HG03064 (cell line): ENCODE results near the gene ZNRF3.

Experiments
- ATAC-seq: cut with Tn5 transposase; IDR thresholded peaks from one replicate; pipeline ENCODE4 v1.9.1; 2021; ENCODE audit warnings: low read depth; ENCODE audit not compliant: unreplicated experiment

The ZNRF3 gene

DNA sequence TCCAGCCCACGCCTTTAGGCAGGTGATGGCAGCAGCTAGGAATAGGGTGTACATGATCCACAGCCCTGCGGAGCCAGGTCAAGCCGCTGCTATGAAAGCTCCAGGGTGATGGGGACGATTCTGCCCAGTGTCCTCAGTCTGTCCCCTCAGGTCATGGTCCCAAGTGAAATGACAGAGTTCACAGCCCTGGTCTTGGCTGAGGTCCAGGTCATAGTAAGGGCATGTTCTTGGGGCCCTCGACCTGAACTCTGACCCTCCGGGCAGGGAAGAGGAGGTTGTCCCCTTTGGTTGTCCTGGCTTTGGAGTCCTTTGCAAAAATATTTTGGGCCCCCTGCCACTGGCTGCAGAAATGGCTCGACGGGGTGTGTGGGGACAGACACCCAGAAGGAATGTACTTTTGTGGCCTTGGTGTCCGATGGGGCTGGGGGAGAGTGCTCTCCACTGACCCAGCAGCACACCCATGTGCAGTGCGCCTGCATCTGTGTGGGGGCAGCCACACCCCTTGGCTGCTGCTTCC, 170.9 kb downstream of the ZNRF3 start:
- ATAC-seq: no peak

DNA sequence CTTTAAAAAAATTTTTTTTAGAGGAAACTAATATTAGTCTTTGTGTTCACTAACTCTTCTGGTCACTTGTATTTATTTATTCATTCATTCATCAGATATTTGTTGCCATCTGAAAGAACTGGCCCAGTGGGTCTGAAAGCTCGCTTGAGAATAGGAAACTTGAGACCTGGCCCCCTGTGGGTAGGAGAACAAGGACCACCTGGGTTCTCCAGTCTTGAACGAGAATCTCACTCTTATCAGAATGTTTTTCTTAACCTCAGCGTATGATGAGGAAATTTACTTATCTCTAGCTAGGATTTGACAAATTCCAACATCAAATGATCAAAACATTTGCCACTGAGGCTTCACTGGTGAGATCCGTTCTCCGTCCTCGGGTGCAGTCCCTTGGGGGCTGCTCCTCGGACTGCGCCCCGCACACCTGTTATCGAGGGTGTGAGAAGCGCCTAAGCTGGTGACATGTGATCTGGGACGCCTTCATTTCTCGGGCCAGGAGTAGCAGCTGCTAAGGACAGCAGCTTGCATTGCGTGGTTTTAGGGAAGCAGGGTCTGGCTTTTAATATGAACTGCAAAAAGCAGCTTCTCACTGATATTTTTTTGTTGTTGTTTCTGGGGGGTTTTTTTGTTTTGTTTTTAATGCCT, 171.9 kb downstream of the ZNRF3 start:
- no peak for ATAC-seq

DNA sequence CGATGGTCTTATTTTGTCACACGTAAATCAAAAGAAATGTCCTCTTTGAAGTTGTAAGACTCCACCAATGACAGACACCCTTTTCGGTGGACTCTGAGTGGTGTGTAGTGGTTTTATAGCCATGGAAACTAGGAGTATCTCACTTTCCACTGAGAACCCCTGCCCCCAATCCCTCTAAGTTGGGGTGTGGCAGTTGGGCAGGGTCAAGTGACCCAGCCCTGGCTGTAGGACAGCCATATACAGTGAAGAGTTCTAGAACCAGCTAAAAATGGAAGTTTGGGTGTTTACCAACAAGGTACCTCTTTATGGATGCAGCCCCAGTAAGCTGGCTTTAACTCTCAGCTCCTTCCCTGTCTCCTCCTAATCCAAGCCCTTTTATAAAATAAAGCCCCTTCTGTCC, 173.1 kb downstream of the ZNRF3 start:
- ATAC-seq: no peak

DNA sequence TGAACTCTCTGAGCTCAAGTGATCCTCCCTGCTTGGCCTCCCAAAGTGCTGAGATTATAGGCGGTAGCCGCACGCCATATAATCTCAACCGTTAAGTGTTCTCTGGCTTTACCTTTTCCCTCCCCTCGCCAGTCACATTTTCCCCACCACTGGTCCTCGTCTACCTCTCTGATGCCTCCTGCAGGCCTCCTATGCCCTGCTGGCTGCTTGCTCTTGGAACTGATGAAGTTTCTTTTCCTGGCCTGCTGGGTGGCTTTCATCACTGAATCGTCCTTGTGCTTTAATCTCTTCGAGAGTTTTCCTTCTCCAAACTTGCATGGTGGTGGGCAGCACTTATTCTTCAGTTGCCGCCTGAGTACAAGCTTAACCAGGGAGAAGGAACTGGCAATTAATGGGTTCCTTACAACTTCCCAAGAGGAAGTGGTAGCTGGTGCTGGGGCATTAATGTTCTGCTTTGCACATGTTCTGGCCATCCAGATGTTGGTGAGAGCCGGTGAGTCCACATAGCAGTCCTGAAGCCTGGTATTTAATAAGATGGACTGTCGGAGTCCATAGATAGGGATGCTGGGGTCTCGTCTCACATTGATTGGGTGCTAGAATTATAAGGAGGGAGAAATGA, 177.0 kb downstream of the ZNRF3 start:
- no peak for ATAC-seq

DNA sequence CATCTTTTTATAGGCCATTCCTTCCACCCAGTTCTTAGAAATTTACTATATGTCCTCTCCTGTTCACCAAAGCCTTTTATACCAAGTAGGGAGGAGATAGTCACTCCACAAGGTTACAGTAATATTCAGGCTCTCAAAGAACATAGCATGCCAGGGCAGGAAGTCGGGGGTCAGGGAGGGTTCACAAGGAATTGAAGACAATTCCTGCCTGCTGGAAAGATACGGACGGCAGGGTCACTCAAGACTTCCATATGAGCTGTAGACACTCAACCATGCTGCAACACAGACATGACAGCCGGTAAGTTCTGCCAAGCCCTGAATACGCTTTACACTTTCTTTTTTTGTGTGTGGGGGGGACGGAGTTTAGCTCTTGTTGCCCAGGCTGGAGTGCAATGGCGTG, 177.6 kb downstream of the ZNRF3 start:
- no peak for ATAC-seq

DNA sequence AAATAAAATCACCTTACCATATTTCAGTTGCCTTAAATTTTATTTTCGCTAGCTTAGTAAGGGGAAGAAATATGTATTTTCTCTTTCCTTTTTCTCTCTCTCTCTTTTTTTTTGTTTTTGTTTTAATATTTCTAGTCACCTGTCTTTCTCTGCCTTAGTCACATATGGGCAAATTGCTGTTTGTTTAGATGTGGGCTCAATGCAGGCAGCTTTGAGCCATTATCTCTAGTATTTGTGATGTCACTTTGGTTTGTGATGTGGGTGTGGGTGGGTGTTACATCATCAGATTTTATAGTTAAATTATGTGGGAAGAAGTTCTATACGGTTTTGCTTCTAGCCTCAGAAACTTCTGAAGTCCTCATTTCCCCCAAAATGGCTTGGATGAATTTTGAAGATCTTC, 178.4 kb downstream of the ZNRF3 start, which contains the start of gene C22orf31:
Gene C22orf31, minus strand, starts transcription at position 59 of the 400 bp plus-strand sequence. Its CDS starts 39 bp downstream, at position 20.
- no peak for ATAC-seq

DNA sequence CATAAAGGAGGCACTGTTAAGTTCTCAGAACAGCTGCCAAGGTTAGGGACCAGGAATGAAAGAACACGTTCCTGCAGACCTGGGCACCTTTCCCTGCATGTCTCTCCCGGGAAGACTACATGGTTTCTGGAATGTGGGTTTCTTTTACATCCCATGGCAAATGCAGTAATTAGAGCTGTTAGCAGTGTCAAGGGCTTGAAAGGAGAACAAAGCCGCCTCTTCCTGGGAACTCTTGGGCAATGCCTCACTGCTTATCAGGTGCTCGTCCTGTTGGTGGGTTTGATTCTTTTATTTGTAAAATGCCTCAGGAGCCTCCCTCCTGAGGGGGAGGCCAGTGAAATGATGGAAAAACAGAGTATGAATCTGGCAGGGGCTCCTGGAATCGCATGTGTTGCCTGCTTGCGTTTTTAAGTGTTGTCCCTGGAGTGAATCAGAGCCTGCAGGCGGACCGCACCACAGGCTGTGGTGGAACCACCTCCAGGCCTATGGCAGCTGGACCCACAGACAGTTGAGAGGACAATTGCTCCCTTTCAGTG, 179.0 kb downstream of the ZNRF3 start:
- no peak for ATAC-seq

DNA sequence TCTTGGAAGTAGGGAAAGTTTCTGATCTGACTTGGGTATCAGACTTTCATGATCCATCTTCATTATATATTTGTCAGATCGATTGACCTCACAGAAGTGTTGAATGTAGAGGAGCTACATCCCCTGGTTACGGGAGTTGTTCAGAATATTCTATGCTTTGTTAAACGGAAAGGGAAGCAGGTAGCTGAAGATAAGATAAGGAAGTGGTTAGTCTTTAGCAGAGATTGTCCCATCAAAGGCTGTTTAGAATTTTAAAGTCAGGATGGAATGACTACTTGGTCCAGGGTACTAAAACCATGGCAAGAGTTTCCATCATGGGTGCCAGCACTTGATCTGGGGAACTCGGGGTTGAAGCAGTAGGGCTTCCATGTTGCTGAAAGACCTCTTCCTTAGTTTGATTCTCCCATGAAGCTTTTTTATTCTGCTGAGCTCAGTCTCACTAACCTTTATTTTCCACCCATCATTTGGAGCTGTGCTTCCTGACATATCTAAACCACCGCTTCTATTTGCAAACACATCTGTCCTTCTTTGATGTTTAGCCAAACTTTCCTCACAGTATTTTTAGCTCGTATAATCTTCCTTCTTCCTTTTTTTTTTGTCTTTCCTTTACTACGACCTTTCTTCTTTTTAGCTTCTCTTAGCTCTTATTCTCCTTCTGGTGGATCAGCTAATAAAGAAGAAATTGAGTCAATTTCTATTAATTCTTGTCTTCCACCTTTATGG, 182.3 kb downstream of the ZNRF3 start:
- ATAC-seq: no peak

DNA sequence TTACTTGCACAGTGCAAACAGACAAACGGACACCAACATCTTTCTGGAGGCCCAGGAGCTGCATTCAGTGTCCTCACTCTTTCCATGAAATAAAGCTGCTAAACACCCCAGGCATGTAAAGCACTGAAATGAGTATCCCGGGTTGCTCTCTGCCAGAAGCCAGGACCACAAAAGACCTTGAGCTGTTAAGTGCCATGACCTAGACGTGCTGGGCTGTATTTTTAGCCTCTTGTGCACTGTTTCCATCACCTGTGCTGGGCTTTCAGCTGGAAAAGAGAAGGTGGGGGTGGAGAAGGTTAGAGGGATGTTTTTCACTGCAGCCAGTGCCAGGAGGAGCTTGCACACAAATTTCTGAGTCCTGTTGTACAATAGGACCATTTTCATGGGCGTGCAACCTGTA, 186.1 kb downstream of the ZNRF3 start:
- no peak for ATAC-seq

DNA sequence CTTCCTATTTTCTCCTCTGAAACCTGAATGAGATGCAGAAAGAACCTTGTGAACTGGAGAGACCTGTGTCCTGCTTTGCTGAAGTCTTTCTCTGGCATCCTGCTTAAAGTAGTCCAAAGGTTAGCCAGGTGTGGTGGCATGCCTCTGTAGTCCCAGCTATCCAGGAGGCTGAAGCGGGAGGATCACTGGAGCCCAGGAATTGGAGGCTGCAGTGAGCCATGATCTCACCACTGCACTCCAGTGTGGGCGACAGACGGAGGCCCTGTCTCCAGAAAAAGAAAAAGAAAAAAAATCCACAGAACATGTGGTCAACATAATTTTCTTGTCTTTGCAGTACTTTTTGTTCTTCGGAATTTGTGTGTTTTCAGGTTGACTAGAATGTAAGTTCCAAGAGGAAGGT, 187.1 kb downstream of the ZNRF3 start:
- no peak for ATAC-seq

DNA sequence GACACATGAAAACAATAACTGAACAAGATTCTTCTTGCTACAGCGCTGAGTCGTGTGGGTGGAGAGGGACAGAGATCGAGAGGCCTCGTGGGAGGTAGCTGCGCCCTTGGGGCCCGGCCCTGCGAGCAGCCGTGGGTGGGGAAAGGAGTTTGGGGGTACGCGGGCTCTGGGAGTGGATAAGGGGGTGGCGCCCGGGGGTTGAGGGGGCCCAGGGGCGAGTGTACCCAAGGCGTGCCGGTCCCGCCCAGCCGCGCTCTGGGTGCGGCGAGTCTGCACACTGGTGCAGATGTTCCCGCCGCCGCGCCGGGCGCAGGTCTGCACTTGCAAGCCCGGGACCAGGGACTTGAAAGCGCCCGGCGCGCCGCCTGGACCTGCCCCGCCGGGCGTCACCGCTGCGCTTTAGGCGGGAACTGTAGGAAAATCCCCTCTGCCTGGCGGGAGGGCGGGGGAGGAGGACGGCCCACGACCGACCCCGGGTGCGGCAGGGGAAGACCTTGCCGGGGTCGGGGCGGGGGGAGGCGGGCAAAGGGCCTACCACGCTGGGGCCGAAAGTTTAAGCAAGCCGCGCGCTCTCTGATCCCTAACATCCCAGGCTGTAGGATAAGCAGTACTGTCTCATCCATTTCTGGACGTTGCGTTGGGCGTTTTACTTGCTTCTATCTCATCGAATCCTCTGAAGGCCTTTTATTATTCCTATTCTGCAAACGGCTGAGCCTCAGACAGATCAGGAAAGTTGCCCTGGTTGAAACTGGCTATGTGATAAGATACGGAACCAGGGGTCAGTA, 188.1 kb downstream of the ZNRF3 start:
- ATAC-seq: no peak

DNA sequence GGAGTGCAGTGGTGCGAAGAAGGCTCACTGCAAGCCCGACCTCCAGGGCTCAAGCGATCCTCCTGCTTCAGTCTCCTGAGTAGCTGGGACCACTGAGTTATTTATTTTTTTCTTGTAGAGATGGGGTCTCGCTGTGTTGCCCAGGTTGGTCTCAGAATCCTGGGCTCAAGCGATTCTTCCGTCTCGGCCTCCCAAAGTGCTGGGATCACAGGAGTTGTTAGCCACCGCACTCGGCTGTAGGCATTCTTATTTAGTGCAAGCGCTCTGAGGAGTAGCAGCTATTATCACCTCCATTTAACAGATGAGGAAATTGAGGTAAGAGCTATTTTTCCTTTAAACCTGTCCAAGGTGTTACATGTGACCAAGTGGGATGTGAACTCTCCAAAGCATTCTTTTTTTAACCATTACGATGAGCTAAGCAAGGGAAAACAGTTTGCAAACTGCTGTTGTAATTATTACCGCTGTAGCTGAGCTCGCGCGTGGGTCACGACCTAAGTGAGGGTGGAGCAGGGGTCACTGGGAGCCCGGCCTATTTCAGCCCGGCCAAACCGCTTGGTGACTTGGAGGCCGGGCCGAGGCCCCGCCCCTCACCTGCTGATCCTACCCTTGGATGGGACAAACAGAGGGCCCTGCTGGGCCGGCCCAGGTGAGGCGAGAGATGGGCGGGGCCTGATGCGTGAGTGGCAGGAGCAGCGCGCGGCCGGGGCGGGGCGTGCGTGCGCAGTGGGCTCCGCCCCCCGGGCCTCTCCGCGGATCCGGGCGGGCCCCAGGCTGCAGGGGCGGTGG, 189.0 kb downstream of the ZNRF3 start:
- ATAC-seq: peak; percentile 82

DNA sequence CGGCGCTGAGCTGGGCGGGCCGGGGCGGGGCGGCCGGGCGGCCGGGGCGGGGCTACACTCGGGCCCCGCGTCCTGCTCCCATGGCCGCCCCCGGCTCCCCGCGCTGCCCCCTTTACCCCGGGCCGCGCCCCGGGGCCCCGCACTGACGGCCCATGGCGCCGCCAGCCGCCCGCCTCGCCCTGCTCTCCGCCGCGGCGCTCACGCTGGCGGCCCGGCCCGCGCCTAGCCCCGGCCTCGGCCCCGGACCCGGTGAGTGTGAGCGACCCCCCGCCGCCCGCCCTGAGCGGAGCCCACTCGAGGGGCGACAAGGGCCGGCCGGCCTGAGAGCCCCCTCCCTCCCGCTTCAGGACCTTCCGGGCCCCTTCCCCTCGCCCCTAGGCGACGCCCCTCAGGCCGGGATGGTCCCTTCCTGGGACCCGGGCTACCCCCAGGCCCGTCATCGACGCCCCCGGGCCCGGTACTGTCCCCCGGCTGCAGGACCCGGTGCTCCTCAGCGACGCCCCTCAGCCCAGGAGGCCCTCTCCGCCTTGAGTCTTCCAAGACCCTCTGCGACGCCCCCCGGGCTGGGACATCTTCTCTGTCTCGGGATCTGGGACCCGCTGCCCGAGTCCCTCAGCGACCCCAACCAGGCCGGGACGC, 189.7 kb downstream of the ZNRF3 start, which contains the start of gene KREMEN1:
Gene KREMEN1, plus strand, starts transcription at position 57 of the 639 bp plus-strand sequence. Its CDS starts 96 bp downstream, at position 153.
- no peak for ATAC-seq

DNA sequence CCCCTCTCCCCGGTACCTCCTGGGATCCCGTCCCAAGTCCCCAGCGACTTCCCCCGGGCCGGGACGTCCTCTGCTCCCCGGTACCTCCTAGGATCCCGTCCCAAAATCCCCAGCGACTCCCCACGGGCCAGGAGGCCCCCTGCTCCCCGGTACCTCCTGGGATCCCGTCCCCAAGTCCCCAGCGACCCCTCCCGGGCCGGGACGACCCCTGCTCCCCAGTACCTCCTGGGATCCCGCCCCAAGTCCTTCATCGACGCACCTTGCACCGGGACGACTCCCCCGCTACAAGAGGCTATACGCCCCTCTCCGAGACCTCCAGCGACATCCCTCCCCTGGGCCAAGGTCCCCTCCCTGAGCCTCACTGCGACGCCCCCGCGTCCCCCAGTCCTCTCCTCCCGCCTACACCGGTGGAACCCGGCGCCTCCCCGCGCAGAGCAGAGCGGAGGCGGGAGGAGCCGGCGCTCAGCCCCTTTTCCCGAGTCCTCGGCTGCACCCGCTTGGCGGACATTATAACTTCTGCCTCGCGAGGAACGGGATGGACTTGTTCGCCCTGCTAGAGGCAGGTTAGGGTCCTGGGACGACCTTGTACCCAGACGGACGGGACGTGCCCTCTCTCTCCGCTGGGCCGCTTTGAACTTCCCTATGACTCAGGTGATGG, 190.4 kb downstream of the ZNRF3 start:
- no peak for ATAC-seq

DNA sequence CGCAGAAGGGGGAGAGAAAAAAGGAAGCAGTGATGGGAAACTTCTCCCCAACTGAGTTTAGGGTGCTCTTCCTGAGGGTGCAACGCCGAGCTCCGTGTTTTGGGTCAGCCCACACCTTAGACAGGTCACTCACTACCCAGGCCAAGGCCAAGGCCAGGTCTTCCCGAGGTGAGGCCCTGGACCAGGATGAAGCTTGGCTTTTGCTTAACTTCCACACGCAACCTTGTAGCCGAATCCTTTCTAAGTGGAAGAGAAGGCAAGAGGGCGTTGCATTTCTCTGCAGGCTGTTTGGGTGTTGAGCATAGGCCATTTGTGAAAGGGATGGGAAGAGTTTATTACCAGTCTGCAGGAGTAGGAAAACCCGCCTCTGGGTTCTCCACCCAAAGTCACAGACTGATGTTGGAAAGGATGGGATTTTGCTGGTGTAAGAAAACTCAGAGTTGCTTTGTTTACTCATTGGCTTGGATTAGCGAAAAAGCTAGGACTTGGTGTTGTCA, 191.0 kb downstream of the ZNRF3 start:
- no peak for ATAC-seq

DNA sequence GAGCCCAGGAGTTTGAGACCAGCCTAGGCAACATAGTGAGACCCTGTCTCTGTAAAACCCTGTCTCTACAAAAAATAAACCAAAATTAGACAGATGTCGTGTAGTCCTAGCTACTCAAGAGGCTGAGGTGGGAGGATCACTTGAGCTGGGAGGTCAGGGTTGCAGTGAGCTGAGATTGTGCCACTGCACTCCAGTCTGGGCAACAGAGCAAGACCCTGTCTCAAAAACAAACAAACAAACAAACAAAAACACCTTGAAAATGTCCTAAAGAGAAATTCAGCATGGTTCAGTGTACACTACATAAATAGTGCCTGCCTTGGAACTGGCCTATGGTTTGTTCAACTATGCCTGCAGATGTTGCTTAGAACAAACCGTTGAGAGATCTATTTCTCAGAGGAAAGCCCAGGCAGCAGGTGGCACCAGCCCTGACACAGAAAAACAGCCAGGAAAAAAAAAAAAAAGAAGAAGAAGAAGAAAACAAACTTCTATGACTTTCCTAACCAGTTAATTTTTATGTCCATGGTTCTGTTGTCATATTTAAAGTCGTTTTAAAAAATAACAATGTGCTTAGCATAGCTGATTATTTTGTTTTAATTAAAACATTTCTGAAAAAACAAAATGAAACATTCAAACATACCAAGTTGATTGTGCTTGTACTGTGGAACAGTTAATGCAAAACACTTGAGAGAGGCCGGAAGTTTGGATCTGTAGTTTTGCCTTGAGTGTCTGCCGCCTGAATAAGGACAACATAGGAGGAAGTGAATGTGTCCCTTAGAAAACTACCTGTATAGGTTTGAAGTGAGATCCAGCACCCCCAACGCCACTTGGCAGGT, 194.9 kb downstream of the ZNRF3 start:
- ATAC-seq: no peak

DNA sequence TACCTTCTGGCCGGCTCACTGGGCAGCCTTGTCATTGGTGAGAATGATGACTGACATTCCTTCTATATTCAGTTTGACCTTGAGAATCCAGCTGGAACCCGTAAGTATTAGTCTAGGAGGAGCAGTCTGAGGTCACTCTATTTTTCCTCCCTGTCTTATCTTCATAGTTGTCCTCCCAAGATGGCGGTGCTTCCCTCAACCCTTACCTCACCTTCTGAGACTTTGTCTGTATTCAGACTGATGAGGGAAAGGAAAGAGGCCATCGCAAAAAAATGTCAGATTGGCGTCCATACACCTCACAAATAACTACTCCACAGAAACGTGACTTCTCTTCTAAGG, 195.5 kb downstream of the ZNRF3 start:
- ATAC-seq: no peak
